Measurements from ENCODE around the gene POLR3A.

POLR3A gene

GRCh38 chr10:77940627-77941026 lies 88.7 kb downstream of the POLR3A start:
- DNase-seq, result no peak

GRCh38 chr10:77940225-77940624 lies 89.1 kb downstream of the POLR3A start:
- no peak for DNase-seq

GRCh38 chr10:77939561-77940001 lies 89.7 kb downstream of the POLR3A start:
- DNase-seq, result peak; percentile 76

GRCh38 chr10:77936697-77937567 lies 92.4 kb downstream of the POLR3A start:
- no peak for DNase-seq

GRCh38 chr10:77932016-77932715 lies 97.1 kb downstream of the POLR3A start:
- DNase-seq, result no peak

DNA sequence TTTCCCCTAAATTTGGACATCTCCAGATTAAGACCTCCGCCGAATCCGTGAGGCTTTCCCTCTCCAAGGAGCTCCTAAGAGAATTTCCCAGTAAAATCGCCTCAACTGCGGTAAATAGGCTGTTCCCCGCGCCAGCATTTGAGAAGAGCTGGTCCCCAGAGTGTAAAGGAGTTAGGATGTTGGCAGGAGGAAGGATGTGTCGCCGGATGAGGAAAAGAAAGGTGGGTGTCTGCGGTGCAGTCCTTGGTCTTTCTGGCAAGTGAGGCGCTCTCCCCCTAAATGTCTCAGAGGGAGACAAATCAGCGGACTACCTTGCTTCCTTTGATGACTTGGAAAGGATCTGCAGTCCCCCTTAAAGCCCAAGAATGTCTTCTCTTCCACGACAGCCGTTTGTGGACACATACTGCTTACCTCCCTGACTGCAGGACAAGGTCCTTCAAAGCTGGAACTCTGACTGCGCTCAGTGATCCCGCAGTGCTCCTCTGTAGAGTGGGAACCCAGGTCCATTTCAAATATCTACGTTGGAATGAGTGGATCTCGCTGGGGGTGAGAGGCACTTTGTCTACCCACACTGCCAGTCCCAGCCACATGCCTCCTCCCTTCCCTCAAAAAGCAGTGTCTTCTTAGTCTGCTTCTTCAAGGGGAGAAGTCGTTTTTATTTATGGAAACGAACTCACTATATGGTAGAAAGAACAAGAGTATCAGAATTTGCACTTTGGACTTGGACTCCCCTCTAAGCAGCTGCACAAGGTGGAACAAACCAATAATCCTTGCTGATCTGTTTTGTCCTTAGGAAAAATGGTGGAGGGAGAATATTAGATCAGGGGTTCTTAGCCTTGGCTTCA lies 101.7 kb downstream of the POLR3A start:
- DNase-seq, result no peak

DNA sequence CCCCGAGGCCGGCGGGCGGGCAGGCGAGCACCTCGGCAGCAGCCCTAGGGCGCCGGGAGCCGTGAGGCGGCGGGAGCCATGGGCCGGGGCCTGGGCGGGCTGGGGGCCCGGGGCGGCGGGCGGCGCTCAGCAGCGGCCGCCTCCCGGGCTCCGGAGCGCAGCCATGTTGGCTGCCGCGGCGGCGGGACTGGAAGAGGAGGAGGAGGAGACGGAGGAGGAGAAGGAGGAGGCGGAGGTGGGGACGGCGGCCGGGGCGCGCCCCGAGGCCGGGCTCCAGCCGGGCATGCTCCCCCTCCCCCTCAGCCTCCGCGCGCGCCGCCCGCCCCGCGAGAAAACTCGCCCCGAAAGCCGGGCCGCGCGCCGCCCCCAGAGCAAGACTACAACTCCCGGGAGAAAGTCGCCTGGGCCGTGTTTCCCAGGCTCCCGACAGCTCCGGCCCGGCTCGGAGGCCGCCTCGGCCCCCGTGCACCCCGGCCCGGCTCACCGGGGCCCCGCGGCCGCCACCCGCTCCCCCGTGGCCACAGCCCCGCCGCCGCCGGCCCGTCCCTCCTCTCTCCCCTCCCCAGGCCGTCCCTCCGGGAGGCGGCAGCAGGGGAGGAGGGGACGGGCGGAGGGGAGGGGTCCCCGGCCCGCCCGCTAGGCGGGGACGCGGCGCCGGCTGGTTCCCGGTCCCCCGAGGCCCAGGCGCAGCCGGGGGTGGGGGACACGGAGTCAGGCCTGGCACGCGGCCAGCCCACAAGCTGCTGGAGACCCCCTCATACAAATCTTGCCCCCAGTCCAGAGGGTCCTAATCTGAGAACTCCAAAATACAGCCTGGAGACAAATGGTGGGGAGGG lies 102.5 kb downstream of the POLR3A start, which contains the start of gene DLG5:
Gene DLG5, minus strand, starts transcription at position 190 of the 836 bp plus-strand sequence. CDS start 235 bp downstream, outside the sequence.
- DNase-seq, result peak; percentile 82

GRCh38 chr10:77925795-77926565 lies 103.3 kb downstream of the POLR3A start:
- DNase-seq, result peak; percentile 65

DNA sequence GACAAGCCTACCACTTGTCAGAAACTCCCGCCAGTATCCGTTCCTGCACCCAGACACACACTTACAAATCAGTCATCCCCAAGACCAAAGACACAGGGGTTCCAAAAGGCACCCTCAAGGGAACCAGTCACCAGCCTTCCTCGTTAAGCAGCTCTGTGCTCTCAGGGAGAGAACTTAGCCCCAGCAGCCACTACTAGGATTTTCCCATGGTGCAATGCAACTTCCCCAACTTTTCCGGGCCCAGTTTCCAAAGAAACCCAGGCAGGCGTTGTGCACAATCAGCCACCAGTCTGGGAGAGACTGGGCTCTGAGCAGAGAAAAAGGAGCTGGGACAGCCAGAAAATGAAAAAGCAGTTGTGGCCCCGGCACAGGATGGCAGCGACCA lies 103.9 kb downstream of the POLR3A start:
- DNase-seq, result peak; percentile 59

DNA sequence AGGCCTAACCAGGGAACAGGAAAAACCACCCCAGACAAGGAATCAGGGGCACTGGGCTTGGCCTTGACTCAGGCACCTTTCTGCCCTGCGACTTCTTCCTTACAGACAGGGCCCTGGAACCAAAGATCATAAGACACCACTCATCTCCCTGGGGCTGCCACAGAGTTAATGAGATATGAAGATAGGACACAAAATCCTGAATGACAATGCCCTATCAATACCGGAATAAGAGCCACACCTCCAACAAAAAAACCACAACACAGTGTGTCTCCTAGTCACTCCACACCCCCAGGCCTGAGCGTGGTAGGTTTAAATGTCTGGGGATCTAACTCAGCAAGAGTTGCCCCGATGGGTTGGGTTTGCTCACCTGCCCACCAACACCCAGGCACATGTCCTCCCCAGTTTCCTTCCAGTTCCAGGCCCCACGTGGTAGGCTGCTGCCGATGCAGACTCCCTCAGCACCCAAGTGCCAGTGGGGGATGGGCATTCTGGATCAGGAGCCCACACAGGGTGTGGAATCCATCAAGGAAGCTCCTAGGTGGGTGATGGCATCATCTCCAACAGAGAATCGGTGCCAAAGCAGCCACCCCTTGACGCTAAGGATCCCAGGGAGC lies 106.6 kb downstream of the POLR3A start:
- DNase-seq, result no peak

GRCh38 chr10:77922055-77922454 lies 107.3 kb downstream of the POLR3A start:
- no peak for DNase-seq

DNA sequence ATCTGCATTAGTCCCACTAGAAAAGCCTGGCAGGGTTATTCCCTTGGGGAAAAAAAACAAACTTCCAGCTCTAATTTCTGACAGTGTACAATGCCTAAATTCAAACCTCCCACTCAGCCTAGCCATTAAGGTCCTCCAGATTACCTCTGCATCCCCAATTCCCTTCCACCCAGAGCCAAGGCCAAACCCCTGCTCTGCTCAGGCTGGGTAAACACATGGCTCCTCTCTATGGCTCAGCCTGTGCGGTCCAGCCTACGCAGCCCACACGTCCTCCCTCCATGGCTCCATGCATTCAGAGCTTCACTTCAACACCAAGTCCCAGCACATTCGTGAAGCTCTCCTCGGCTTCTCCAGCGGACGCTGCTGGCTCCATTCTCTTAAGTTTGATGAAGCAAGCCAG lies 107.9 kb downstream of the POLR3A start:
- DNase-seq, result no peak

DNA sequence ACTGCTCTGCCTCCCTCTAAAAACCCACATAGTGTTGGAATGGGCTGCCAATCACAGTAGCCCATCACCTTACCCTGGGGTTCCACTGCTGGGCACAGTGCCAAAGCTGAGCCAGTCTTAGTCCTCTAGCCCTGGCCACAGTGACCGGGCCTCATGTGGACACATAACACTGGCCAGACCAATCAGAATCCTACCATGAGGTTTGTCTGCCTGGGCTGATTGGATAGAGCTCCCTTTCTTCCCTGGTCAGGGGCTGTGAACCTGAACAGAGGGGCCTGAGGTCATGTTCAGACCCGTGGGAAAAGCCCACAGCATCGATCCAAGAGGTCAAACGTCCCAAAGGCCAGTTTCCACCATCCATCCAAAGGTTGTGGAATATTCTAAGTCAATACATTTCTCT lies 108.8 kb downstream of the POLR3A start:
- DNase-seq, result no peak

- no peak for DNase-seq
Measured at GRCh38 chr10:77919713-77920108, 109.6 kb downstream of the POLR3A start.

Measured in femur (tissue), 1 donor.